M059J (cell line): ENCODE measurements around the gene PTGIS. TPM values are rescaled to one million over a fixed set of nuclear protein-coding genes. Genes with fewer than 3 reads are reported as not detected.
"Not testable (repeated sequence)": the region's sequence is repeated elsewhere in the genome, so short reads cannot be mapped to it uniquely, and the experiment has no call there.

Source experiments
- DNase-seq: peaks from one replicate; pipeline ENCODE4 v3.0.0-alpha.2; 2012; ENCODE audit warnings: low read depth
- total RNA-seq: library from RNA; depleted of rRNA; stranded (reverse); fragments of >200 nt; shearing (Covaris generic); gene quantifications from 2 replicates; pipeline ENCODE4 v1.2.3, GENCODE V29; 2014; rRNA removed

Gene PTGIS
- 0.02 and 0.07 TPM in 2 replicates for total RNA-seq

DNA sequence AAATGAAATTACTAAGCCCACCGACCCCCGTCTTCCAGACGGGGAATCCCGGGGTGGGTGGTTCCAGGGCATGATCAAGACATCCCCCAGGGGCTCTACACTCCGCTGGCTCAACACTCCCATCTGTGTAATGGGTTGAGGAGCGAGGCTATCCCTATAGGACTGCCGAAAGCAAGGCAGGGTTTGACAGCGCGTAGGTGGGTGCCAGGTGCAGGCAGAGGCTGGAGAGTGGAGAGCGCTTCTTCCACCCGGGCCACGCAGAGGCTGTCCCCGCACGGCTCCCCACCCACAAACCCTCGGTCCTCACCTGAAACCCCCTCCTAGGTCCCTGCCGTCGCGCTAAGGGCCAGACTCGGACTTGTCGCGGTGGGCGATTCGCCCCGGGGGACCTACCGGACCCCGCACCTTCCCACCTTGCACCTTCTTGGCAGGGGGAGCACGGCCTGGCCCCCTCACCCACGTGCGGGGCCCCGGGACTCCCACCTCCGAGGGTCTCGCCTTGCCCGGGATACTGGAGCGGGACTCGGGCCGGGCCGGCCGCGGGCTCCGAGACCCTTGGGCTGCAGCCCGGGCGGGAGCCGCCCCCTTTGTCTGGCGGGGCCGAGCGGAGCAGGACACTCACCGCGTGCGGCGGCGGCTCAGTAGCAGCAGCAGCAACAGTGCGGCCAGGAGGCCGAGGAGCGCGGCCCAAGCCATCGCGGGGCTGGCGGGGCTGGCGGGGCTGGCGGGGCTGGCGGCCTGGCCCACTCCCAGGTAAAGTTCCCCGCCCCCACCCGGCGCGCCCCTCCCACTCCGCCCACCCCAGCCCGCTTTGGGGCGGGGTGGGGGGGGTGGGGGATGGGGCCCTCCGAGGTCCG is at the start of gene PTGIS:
Gene PTGIS (minus strand): TSS at position 717 of the 857 bp plus-strand sequence. CDS start 21 bp downstream, at position 696.
- DNase-seq, result no peak

GRCh38 chr20:49617394-49617793 is 49.5 kb upstream of the PTGIS start:
- not testable (repeated sequence) for DNase-seq

DNA sequence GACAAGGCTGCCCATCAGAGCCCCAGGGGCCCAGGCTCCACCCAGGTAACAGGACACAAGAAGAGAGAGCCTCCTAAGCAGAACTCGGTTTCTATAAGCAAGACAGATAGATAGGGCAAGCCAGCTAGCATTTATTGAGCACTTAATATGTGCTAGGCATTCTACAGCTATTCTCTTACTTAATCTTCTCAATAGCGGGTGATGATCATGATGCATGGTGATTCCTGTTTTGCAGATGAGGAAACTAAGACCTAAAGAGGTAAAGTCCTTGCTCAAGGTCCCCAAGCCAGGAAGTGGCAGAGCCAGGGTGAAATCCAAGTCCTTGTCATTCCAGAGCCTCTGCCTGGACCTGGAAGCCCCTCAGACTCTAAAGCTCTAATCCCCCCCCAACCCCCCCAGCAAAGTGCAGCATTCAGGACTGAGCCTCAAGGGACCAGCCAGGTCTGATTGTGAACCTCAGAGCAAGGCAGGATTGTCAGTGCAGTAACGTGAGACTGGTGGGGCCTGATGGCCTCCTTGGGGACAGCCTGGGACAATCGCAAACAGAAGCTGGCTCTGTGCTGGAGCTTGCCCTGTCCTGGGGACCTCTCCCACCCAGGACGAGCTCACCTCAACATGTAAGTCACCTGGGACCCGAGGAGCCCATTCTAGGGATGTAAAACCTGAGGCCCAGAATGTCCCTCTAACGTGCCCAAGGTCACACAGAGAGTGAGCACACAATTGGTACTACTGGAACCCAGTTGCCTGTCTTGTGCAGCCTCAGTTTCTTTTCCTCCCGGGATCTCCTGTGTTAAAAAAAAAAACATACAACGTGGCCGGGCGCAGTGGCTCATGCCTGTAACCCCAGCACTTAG is 48.4 kb upstream of the PTGIS start:
- no peak for DNase-seq

GRCh38 chr20:49615401-49616153 is 47.6 kb upstream of the PTGIS start:
- DNase-seq, result peak; percentile 90

- not testable (repeated sequence) for DNase-seq
Measured at GRCh38 chr20:49615051-49615400, 47.1 kb upstream of the PTGIS start.

DNA sequence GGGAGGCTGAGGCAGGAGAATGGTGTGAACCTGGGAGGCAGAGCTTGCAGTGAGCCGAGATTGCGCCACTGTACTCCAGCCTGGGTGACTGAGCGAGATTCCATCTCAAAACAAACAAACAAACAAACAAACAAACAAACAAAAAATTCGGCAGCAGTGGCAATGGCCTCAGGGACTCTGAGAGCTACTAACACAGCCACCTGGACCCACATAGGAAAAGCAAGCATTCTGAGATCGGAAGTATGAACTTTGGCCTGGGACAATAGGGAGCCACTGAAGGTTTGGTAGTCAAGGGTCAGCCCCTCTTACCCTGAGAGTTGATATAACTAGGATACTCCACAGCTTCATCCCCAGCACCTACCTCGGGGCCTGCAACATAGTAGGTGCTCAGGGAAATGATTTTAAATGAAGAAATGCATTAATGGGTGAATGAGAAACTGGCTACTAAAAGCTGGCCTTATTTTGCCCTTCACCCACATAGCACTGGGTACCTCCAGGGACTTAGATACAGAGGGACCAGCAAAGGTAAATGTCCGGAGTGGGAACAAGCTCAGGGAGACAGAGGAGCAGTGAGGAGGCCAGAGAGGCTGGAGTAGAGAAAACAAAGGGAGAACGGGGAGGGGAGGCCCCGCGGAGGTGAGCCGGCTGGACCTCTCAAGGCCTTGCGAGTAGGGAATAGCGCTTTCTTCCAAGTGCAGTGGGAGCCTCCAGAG is 46.6 kb upstream of the PTGIS start:
- DNase-seq, result no peak

GRCh38 chr20:49612127-49612738 is 44.3 kb upstream of the PTGIS start:
- DNase-seq, result no peak

DNA sequence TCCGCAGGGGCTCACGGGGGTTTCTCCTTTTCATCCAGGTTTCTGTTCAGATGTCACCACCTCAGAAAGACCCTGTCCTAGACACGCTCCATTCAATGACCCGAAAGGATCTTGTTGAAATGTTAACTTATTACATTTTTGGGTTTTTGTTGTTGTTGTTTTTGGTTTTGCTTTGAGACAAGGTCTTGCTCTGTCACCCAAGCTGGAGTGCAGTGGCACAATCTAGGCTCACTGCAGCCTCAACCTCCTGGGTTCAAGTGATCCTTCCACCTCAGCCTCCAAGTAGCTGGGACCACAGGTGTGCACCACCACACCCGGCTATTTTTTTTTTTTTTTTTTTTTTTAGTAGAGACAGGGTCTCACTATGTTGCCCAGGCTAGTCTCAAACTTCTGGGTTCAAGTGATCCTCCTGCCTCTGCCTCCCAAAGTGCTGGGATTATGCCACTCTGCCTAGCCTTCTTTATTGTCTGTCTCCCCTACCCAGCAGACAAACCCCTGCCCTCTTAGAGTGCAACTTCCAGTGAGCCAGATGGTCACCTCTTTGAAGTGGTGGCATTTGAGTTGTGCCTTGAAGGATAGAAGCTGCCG is 43.7 kb upstream of the PTGIS start:
- not testable (repeated sequence) for DNase-seq

DNA sequence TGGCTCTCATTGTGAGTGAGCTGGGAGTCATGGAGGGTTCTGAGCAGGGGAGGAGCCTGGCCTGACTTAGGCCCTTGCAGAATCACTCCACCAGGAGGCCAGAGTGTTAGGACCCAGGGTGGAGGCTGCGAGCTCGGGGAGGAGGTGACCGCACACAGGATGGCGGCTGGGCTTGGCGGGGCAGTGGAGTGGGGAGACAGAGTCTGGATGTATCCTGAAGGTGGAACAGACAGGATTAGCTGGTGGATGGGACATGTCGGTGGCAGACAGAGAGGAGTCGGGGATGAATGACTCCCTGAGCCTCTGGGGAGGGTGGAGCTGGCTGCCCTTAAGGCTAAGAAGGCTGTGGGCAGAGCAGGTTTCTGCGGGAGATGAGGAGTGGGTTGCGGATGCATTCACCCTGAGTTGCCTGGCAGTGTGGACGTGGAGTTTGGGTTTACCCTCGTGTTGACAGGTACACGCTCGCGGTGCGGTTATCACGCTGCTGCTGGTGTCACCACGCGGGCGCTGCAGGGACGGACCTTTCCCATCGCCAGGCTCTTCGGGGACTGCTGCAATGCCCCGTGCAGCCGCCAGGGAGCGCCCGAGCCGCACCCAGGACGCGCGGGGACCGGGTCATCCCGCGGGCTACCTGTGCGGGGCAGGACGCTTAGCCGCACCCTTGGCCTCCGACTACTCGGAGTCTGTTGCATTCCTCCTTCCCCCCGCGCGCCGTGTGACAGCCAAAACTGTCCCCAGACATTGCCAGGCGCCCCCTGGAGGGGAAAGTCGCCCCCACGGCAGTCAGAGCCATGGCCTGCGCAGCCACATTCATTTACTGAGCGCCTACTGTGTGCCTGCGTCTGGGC is 43.0 kb upstream of the PTGIS start:
- peak; percentile 70 for DNase-seq

DNA sequence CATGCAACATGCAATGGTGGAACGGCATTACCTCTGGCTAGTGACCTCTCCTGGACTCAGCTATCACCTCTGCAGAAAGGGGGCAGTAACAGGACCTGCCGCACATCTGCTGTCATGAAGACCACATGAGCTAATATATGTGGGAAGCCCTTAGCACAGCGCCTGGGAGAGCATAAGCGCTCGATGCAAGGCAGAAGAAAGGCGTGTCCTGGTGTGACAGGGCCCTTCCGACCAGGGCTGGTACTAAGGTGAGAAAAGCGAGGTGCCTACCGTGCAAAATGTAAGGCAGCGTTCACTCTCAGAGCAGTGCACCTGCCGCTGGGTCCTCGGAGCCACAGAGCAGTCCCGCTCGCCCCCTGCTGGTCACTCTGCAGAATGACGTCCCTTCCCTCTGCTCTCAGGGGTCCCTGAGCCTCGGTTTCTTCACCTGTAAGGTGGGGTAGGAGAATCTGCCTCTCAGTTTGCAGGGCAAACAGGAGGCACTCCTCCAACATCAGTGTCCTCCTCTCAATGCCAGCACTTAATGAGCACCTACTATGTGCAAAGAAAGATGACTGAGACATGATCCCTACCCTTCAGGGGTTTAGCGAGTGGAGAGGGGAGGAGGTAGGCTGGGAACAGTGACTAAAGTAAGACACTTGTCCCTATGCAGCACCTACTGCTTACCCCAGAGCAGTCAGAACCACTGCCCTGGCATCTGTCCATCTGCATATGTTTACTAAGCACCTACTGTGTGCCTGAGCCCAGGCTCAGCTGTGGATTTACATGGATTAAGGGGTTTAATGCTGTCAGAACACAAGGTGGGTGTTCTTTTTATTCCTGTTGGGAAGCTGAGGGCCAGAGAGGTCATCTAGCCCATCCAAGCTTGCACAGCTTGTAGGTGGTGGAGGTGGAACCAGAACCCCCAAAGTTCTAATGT is 41.1 kb upstream of the PTGIS start:
- peak; percentile 56 for DNase-seq

GRCh38 chr20:49607568-49607967 is 39.6 kb upstream of the PTGIS start:
- DNase-seq, result no peak

DNA sequence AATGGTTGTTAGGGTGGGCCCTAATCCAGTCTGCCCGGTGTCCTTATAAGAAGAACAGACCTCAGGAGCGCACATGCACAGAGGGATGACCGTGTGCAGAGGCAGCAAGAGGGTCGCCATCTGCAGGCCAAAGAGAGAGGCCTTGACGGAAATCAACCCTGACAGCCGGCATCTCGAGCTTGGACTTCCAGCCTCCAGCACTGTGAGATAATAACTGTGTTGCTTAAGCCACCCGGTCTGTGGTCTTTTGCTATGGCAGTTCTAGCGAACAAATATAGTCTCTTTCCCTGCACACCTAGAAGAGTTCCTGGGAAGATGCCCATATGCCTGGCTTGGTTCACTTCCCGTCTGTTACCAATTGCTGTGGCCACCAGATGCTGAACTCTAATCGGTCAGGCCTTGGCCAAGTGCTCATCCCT is 35.3 kb upstream of the PTGIS start:
- no peak for DNase-seq

DNA sequence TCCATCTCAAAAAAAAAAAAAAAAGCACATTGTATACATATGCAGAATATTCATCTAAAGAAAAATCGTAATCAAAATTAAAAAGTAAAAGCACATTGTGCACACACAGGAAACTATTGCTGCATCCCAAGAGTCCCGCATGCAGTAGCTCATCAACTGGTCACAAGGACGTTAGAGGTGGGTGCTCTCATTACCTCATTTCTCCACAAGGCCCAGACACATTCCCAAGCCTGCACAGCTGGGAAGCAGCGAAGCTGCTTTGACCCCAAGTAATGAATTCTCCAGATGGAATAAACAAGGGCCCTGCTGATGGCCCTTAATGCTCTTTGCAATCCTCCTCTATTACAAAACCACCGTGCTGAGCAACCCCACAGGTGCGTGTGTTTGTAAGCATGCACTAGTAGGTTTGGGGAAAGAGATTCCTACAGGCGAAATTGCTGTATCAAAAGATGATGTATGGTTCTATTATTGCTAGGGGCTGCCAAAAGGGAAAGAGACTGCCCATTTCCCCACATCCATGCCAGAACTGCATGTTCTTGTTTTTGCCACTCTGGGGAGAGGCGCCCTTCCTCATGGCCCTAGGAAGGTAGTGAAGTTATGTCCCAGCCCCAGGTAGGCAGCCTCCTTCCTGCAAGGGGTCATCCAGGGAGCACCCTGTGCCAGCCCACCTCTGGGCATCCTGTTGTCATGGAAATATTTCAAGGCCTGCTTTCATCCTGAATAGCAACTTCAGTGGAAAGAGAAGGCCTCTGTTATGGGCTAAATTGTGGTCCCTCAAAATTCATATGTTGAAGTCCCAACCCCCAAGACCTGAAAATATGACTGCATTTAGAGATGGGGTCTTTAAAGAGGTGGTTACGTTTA is 34.6 kb upstream of the PTGIS start:
- DNase-seq, result no peak

DNA sequence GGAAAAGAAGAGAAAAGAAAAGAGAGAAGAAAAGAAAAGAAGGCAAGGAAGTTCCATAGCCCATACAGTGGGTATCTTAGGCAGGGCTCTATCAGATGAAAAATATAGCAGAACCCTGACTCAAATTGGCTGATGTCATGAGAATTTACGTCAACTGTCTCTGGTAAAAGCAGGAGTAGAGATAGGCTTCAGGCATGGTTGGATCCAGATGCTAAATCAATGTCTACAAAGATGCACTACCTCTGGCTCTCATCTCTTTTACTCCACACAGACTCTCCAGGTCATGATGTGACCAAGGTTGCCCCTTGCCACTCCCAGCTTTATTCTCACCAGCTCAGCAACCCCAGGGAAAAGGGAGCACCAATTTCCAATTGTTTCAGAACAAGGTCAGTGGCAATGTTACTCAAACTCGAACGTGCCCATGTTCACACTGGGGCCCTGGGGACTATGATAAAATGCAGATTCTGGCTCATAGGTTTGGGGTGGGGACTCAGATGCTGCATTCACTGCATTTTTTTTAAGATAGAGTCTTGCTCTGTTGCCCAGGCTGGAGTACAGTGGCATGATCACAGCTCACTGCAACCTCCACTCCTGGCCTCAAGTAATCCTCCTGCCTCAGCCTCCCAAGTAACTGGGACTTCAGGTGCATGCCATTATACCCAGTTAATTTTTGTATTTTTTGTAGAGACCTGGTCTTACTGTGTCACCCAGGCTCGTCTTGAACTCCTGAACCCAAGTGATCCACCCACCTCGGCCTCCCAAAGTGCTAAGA is 33.4 kb upstream of the PTGIS start:
- no peak for DNase-seq

DNA sequence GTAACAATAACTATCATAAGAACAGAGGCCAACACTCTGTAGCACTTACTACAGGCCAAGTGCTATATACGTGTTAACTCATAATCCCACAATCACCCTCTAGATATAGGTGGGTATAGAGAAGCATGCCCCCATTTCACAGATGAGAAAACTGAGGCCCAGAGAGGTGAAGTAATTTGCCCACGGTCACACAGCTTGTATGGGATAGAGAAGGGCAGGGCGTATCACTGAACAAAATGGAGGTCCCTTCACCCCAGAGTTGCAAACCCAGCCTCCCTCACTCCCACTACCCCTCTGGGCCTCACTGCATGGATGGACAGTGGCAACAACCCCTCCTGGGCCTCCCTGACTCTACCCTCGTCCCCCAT is 31.8 kb upstream of the PTGIS start:
- no peak for DNase-seq

GRCh38 chr20:49597825-49598395 is 30.0 kb upstream of the PTGIS start:
- DNase-seq, result no peak
